HG02623 (cell line): ENCODE measurements around the gene GNG3.

Experiments
- ATAC-seq: cut with Tn5 transposase; IDR thresholded peaks from one replicate; pipeline ENCODE4 v1.9.1; 2021; ENCODE audit warnings: moderate library complexity; ENCODE audit not compliant: unreplicated experiment

Gene GNG3

DNA sequence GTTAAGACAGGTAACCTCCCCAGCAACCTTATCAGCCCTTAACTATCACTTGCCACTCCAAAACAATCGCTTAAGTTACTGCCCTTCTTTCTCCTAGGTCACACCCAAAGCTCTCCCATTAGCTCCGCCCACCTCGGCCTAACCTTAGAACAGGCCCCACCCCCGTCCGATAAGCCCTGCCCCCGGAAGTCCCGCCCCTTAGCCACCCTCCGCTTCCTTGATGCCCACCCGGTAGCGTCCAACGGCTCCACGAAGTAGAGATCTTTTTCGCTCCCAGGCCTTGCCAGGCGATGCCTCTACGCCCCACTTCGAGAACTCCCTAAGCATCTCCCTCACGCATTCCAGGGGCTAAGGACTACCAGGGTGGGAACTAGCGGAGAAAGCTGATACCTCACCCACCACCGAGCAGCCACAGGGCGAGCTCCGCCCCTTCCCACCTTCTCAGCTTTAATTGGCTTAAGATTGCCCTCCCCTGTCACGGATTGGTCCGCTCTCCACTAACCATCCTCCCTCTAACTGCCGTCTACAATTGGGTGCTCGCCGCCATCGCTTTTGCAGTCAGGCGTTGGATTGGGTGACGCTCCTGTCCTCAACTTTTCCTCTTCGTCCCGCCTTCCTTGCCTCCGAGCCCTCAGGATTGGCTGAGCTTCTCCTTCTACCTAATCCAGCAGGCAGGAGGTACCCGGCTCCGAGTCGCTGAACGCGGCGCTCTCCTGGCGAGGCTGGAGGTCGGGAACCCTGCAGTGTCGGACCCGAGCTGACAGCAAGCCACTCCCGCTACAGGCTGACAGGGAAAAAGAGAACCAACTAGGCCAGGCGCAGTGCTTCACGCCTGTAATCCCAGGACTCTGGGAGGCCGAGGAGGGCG lies 46.5 kb downstream of the GNG3 start, which contains the start of gene ZBTB3:
Gene ZBTB3, minus strand, starts transcription at position 425 of the 868 bp plus-strand sequence. CDS start 496 bp downstream, outside the sequence.
- peak; percentile 91 for ATAC-seq

DNA sequence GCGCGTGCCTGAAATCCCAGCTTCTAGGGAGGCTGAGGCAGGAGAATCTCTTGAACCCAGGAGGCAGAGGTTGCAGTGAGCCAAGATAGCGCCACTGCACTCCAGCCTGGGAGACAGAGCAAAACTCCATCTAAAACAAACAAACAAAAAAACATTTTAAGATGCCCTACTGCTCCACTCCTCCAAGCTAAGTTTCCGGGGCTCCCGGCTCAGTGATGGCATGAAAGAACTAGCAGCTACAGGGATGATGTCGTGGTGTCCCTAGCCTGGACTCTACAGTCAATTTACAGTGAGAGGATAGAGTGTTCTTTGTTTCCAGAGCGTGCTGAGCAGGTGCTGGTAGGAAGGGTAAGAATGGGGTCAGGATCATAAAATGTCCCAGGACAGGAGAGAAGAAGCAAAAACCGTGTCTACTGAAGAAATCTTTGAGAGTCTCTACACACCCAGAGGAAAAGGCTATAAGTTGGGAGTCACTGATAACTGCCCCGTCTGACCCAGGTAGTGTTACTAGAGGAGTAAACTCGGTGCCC lies 47.7 kb downstream of the GNG3 start:
- ATAC-seq = no peak

- ATAC-seq = no peak
Measured at GRCh38 chr11:62757846-62758788, 50.6 kb downstream of the GNG3 start.
